Measurements from ENCODE around the gene GRAP2. TPM values are rescaled to one million over a fixed set of nuclear protein-coding genes. Genes with fewer than 3 reads are reported as not detected.

The GRAP2 gene
- total RNA-seq, 1 donor: under 0.01 TPM

GRCh38 chr22:39937906-39938305 is 37.0 kb downstream of the GRAP2 start:
- no peak for TF ChIP-seq CTCF (IDR thresholded peaks at IDR 0.05; ENCODE audit: insufficient read depth, low read depth, low read length)
- DNase-seq (ENCODE audit: low read depth): no peak
- no peak overlapping the region for H3K4me3 ChIP-seq (ENCODE audit: low read depth, low read length)

GRCh38 chr22:39938509-39939111 is 37.7 kb downstream of the GRAP2 start:
- H3K4me3 ChIP-seq (ENCODE audit: low read depth, low read length): no peak overlapping the region
- no peak for DNase-seq (ENCODE audit: low read depth)
- TF ChIP-seq CTCF (IDR thresholded peaks at IDR 0.05; ENCODE audit: insufficient read depth, low read depth, low read length): no peak

DNA sequence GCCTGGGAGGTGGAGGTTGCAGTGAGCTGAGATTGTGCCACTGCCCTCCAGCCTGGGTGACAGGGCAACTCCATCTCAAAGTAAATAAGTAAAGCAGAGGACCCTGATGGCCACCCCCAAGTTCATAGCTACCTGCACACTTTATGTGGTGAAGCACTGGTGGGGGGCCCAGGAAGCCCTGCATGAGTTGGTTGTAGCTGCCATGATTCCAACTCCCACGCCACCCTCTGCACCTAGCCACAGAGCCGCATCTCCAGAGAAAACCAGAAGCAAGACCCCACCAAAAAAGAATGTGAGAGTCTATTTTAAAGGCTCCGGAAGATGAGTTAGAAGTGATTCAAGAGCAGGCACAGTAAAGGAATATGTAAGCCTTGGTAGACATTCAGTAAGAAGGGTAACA is 38.9 kb downstream of the GRAP2 start:
- H3K4me3 ChIP-seq (ENCODE audit: low read depth, low read length): no peak overlapping the region
- no peak for TF ChIP-seq CTCF (IDR thresholded peaks at IDR 0.05; ENCODE audit: insufficient read depth, low read depth, low read length)
- DNase-seq (ENCODE audit: low read depth): no peak

DNA sequence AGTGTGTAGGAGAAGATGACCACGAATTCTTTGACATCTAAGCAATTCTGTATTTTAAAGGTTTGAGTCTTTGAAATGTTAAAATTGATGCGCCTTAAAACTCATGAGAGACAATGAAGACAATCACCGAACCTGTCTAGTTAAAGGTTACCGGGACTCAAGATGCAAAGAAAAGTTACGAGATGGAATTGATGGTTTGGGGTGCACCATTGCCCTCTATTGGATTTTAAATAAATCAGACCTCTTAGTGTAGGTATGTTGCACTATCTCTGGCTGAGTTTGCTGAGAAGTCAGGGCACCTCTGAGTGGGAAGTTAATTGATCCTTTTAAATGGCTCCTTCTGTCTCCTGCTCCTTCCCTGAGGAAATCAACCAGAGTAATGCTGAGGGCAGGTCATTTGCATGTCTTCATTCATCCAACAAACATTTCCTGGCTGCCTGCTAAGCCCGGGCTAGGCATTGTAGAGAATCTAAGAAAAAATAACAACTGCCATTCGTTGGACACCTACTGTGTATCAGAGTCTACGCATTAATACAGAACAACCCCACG is 39.9 kb downstream of the GRAP2 start:
- no peak for DNase-seq (ENCODE audit: low read depth)
- no peak overlapping the region for H3K4me3 ChIP-seq (ENCODE audit: low read depth, low read length)
- no peak for TF ChIP-seq CTCF (IDR thresholded peaks at IDR 0.05; ENCODE audit: insufficient read depth, low read depth, low read length)

DNA sequence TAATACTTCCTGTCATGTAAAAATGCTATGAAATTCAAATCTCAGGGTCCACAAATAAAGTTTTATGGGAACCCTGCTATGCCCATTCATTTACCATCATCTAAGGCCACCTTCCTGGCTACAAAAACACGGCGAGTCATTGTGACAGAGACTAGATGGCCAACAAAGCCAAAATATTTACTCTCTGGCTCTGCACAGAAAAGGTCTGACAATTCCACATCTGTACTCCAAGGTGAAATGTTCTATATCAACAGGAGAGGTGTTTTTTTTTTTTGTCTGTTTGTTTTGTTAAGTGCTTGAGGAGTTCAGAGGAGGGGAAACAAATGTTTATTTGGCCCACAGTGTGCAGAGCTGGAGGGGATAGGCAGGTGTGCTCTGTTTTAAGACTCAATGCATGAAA is 40.7 kb downstream of the GRAP2 start:
- TF ChIP-seq CTCF (IDR thresholded peaks at IDR 0.05; ENCODE audit: insufficient read depth, low read depth, low read length): no peak
- DNase-seq (ENCODE audit: low read depth): no peak

GRCh38 chr22:39942439-39943230 is 41.8 kb downstream of the GRAP2 start:
- DNase-seq (ENCODE audit: low read depth): no peak
- no peak overlapping the region for H3K4me3 ChIP-seq (ENCODE audit: low read depth, low read length)
- no peak for TF ChIP-seq CTCF (IDR thresholded peaks at IDR 0.05; ENCODE audit: insufficient read depth, low read depth, low read length)

More for the DNA sequence above, 40.7 kb downstream of the GRAP2 start:
- no peak overlapping the region for H3K4me3 ChIP-seq (ENCODE audit: low read depth, low read length)

Measured in fibroblast of villous mesenchyme (primary cell).